GM19438 (cell line): ENCODE data around the gene RBFOX2.

Experiments used
- ATAC-seq: cut with Tn5 transposase; IDR thresholded peaks from one replicate; pipeline ENCODE4 v1.9.1; 2021; ENCODE audit warnings: low read depth; ENCODE audit not compliant: unreplicated experiment

RBFOX2 gene

GRCh38 chr22:35955546-35955945, 73.1 kb downstream of the RBFOX2 start:
- ATAC-seq, result no peak

DNA sequence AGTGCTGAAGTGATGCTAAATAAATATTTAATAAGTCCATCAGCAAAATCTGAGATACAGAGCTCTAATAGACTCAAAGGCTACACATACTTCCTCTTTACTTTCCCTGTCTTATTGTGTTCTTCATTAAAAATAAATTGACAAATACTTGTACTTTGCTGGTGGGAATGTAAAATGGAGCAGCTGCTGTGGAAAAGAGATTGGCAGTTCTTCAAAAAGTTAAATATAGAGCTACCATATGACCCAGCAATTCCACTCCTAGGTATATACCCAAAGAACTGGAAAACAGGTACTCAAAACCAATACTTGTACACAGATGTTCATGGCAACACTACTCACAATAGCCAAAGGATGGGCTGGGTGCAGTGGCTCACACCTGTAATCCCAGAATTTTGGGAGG, 76.0 kb downstream of the RBFOX2 start:
- no peak for ATAC-seq

- no peak for ATAC-seq
Measured at GRCh38 chr22:35950262-35950661, 78.4 kb downstream of the RBFOX2 start.

- no peak for ATAC-seq
Measured at GRCh38 chr22:35949243-35949642, 79.4 kb downstream of the RBFOX2 start.

- ATAC-seq, result no peak
Measured at GRCh38 chr22:35947794-35948425, 80.7 kb downstream of the RBFOX2 start.

DNA sequence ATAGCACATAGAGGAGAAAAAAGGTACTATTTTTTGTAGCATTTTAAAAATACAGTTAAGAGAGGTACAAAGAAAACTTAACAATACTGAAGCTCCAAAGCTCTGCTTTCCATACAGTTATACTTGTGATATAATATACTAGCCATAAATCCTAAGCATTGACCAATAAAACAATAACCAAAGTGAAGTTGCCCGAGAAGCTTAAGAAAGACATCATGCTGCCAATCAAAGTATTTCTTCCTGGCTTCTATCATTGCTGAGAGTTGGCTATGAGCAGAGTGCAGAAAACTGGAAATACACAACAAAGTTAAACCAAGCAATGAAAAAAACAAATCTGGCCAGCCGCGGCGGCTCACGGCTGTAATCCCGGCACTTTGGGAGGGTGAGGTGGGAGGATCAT, 84.2 kb downstream of the RBFOX2 start:
- no peak for ATAC-seq

DNA sequence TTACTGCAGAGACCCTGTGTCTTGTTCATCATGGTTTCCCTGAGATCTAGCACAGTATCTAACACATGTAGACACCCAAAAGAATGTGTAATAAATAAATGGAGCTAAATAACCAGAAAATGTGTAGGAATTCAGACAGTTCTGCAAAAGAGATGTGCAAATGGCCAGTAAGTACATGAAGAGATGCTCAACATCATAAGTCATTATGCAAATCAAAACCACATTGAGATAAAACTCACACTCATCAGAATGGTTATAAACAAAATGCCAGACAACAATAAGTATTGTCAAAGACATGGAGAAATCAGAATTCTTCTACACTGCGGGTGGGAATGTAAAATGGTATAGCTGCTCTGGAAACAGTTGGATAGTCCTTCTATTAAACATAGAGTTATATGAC, 88.5 kb downstream of the RBFOX2 start:
- ATAC-seq, result no peak

GRCh38 chr22:35938226-35938625, 90.4 kb downstream of the RBFOX2 start:
- ATAC-seq, result no peak

DNA sequence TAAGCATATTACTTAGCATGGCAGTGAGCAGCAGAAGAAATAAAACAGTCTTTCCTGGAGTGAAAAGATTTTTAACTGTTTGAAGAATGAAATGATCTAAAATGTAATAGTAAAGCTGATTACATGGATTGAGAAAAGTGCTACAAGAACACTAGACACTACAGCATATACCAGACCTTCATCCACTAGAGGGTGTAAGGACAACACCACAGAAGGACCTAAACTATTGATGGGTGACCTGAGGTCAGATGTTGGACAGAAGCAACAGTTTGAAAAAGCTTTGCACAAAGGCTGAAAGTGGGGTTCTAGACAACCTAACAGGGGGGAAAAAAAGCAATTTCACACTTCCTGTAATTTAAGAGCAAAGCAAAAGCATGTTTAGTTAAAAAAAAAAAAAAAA, 97.7 kb downstream of the RBFOX2 start:
- no peak for ATAC-seq

DNA sequence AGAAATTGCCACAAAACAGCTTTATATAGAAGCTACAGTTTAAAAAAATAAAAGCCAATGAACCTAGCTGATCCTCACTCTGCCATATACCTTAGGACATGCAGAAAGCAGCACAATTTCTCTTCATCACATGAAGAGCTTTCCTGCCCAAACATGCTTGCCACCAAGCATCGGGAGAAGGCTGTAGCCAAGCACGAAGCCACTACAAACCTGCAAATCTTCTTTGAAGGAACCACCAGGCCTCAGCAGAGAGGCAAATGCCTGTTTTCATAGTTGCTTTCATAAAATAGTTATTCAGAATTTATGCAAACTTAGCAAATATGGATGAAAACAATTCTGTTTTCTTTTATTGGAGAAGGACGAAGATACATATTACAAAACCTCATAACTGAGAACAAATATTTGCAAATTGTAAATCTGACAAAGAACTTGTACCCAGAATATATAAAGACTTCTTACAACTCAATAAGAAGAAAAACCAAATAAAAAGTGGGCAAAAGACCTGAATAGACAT, 100.3 kb downstream of the RBFOX2 start:
- ATAC-seq, result no peak

- ATAC-seq, result no peak
Measured at GRCh38 chr22:35923026-35923425, 105.6 kb downstream of the RBFOX2 start.

- ATAC-seq, result no peak
Measured at GRCh38 chr22:35921777-35922176, 106.8 kb downstream of the RBFOX2 start.

GRCh38 chr22:35921044-35921443, 107.6 kb downstream of the RBFOX2 start:
- ATAC-seq, result no peak

DNA sequence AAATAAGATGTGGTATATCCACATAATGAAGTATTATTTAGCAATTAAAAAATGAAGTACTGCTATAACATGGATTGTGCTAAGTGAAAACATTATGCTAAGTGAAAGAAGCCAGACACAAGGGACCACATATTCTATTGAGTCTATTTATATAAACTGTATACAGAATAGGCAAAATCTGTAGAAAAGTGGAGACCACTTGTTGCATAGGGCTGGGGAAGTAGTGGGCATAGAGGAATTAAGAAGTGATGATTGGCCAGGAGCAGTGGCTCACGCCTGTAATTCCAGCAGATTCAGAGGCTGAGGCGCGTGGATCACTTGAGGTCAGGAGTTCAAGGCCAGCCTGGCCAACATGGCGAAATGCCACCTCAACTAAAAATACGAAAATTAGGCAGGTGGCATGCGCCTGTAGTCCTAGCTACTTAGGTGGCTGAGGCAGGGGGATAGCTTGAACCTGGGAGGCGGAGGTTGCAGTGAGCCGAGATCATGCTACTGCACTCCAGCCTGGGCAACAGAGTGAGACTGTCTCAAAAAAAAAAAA, 109.6 kb downstream of the RBFOX2 start:
- no peak for ATAC-seq

DNA sequence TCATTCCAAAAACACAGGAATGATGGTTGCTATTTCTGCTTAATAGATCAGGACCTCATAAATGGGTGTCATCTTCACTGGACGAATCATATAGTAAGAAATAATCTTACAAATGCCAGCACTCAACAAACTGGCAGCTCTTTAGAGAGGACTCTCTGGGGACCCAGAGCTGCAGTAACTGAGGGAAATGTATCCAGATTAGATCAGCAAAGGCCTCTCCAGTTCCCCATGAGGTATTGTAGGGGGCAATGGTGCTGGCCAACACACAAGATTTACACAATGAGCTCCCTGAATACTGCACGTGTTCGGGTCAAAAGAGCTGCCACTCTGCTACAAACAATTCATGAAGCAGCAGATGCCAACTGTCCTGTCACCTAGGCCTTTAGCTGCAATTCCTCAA, 110.2 kb downstream of the RBFOX2 start:
- ATAC-seq, result no peak

DNA sequence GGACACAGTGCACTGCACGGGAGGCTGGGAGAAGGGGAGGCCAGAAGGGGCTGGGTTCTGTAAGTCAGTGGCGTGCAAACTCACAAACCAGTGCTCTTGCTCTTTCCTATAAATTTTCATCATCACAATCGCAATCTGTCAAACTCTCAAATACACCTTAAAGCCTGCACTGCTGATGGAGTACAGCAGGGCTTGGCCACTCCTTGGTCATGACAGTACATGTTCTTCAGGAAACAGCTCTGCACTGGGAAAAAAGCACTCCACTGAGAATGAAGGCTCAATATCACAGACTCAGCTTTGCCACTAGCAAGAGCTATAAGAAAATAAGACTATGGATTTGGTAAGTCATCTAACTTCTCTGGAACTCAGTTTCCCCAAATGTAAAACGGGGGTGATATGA, 111.0 kb downstream of the RBFOX2 start:
- no peak for ATAC-seq

GRCh38 chr22:35915477-35916013, 113.1 kb downstream of the RBFOX2 start:
- ATAC-seq, result no peak

DNA sequence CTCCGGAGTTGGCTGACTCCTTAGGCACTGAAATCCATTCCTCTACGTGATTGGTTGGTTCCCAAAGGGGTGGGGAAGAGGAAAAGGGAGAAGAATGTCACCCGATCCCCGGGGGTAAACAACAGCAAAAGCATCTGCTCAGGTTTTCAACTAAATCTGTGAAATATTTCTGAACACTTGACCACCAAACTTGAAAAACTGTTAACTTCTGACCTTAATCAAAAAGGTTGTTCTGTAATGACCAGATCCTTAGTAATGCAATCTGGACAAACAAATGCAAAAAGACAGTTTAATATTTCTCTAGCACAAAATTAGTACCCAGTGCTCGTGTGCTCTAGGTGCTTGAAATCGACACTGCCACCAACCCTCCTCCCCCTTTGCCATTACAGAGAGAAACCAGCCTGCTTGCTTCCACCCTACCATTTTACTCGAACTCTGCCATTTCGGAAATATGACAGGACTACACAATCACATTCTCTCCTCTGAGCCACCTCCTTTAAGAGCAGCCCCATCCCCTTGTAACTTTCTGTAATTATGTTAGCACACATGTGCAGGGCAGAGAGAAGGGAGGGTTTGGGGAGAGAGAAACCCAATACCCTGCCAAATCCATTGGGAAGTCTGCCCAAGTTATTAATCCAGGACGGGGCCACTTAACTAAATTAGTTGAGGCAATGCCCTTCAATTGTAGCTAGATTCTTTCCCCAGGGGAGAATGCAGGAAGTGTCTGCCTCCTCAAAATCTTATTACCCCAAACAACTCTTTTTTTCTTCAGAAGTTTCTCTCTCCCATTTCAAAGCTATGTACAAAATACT, 113.8 kb downstream of the RBFOX2 start:
- ATAC-seq, result no peak

DNA sequence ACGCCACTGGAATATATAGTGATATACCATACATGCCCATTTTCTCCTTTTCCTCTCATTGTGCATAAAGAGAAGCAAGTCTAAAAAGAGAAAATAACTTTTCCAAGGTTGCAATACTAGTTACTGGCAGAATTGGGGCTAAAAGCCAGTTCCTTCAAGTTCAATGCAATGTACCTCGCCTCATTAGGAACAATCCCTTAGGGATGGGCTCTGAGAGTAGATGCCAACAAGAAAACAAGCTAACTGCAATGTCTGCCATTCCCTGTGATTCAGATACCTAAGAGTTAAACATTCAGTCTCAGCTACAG, 114.3 kb downstream of the RBFOX2 start:
- ATAC-seq, result no peak

- ATAC-seq, result no peak
Measured at GRCh38 chr22:35913925-35914324, 114.7 kb downstream of the RBFOX2 start.

- no peak for ATAC-seq
Measured at GRCh38 chr22:35912658-35913057, 116.0 kb downstream of the RBFOX2 start.

DNA sequence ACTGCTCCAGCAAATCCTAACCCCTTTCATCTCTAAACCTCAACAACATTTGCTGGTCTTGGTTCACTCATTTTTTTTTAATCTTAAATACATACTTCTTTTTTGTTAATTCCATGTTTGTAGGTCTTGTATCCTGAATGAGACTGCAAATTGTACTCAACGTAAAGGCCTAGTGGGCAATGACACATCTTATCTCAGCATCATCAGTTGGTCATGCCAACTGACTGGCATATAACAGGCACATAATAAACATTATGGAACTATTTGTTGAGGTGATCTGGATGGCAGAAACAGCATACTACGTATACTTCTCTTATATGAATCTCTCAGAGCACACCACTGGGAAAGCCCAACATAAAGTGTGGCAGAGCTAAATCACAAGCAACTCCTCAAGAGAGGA, 116.7 kb downstream of the RBFOX2 start:
- ATAC-seq, result no peak
